ENCODE results near the gene WDR87. TPM values are rescaled to one million over a fixed set of nuclear protein-coding genes. Genes with fewer than 3 reads are reported as not detected.

WDR87 gene
- total and polyA plus RNA-seq, 4 donors: 0.14 to 0.29 TPM; not detected in 2

- no peak overlapping the region for H3K27ac ChIP-seq (ENCODE audit: low read depth, low read length)
Observed at GRCh38 chr19:37920591-37921450, 14.4 kb upstream of the WDR87 start.

GRCh38 chr19:37914908-37915307, 8.5 kb upstream of the WDR87 start:
- H3K4me1 ChIP-seq (ENCODE audit: control insufficient read depth, insufficient read depth, low read length): no peaks in the 10 kb centered on the region
- no peaks in the 10 kb centered on the region for H3K27me3 ChIP-seq (ENCODE audit: control insufficient read depth, insufficient read depth, low read length)
- H3K36me3 ChIP-seq (ENCODE audit: control insufficient read depth, insufficient read depth, low read length): peaks cover 5% of the 10 kb centered on the region
- H3K9me3 ChIP-seq (ENCODE audit: control insufficient read depth, insufficient read depth, low read length): no peaks in the 10 kb centered on the region
- 68% methylated on average over 2 of the region's 2 CpGs for WGBS (ENCODE audit: insufficient coverage)
- H3K4me3 ChIP-seq (ENCODE audit: low read depth, low read length): no peak overlapping the region
- H3K27ac ChIP-seq (ENCODE audit: low read depth, low read length): no peak overlapping the region
- no peak for DNase-seq (ENCODE audit: low read depth in 4 of 6, low spot score in 6 of 6)

More at GRCh38 chr19:37920591-37921450, 14.4 kb upstream of the WDR87 start:
- peaks cover 9% of the 10 kb centered on the region for H3K4me1 ChIP-seq (ENCODE audit: control insufficient read depth, insufficient read depth, low read length)
- H3K36me3 ChIP-seq (ENCODE audit: control insufficient read depth, insufficient read depth, low read length): peaks cover 10% of the 10 kb centered on the region
- H3K9me3 ChIP-seq (ENCODE audit: control insufficient read depth, insufficient read depth, low read length): no peaks in the 10 kb centered on the region
- H3K27me3 ChIP-seq (ENCODE audit: control insufficient read depth, insufficient read depth, low read length): no peaks in the 10 kb centered on the region
- H3K4me3 ChIP-seq (ENCODE audit: low read depth, low read length): no peak overlapping the region
- 39% methylated on average over 23 of the region's 23 CpGs for WGBS (ENCODE audit: insufficient coverage)
- peak in 2 of 6 donors; percentile 22 to 45 for DNase-seq (ENCODE audit: low read depth in 4 of 6, low spot score in 6 of 6)

GRCh38 chr19:37909661-37910199, 3.3 kb upstream of the WDR87 start:
- H3K9me3 ChIP-seq (ENCODE audit: control insufficient read depth, insufficient read depth, low read length): no peaks in the 10 kb centered on the region
- WGBS (ENCODE audit: insufficient coverage): no CpG with 5 or more reads among the region's 6 CpGs
- H3K36me3 ChIP-seq (ENCODE audit: control insufficient read depth, insufficient read depth, low read length): peaks cover 2% of the 10 kb centered on the region
- no peak for DNase-seq (ENCODE audit: low read depth in 4 of 6, low spot score in 6 of 6)
- H3K27ac ChIP-seq (ENCODE audit: low read depth, low read length): no peak overlapping the region
- no peak overlapping the region for H3K4me3 ChIP-seq (ENCODE audit: low read depth, low read length)
- no peaks in the 10 kb centered on the region for H3K27me3 ChIP-seq (ENCODE audit: control insufficient read depth, insufficient read depth, low read length)
- peaks cover 18% of the 10 kb centered on the region for H3K4me1 ChIP-seq (ENCODE audit: control insufficient read depth, insufficient read depth, low read length)

DNA sequence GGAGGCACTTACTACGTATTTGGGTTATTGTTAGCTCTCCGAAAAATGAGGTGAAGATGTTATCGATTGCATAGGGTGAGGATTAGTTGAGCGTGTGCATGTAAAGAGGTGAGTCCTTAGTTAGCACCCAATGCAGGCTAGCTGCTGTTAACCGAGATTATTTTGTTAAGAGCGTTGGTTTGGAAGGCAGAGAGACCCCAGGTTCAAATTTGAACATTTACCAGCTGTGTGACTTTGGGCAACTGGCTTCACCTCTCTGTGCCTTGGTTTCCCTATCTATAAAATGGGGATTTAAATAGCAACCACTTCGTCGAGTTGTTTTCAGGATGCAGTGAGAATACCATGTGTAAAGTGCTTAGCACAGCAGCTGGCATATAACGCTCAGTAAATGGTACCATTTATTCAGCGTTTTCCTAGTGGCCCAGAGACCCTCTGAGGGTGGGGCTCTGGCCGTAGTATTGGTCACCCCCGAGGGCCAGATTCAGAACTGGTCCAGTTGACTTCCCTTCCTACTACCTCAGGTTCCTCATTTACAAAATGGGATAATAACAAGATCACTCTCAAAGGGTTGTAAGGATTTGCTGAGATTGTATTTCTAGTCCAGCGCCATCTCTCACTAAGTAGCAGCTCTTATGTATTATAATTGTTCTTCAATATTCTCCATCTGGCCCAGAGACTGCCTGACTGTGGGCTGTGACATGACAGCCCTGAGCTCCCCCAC, 1.5 kb upstream of the WDR87 start:
- WGBS (ENCODE audit: insufficient coverage): 15% methylated on average over 8 of the region's 13 CpGs
- Histone ChIP-seq H3K4me3 (ENCODE audit: low read depth, low read length) (peak overlapping the region; percentile 71), H3K27ac (ENCODE audit: low read depth, low read length) (no peak overlapping the region), H3K4me1 (ENCODE audit: control insufficient read depth, insufficient read depth, low read length) (peaks cover 18% of the 10 kb centered on the region), H3K9me3 (ENCODE audit: control insufficient read depth, insufficient read depth, low read length) (no peaks in the 10 kb centered on the region), H3K36me3 (ENCODE audit: control insufficient read depth, insufficient read depth, low read length) (no peaks in the 10 kb centered on the region), H3K27me3 (ENCODE audit: control insufficient read depth, insufficient read depth, low read length) (no peaks in the 10 kb centered on the region)
- peak in 1 of 6 donors; percentile 10 for DNase-seq (ENCODE audit: low read depth in 4 of 6, low spot score in 6 of 6)

- no peaks in the 10 kb centered on the region for H3K9me3 ChIP-seq (ENCODE audit: control insufficient read depth, insufficient read depth, low read length)
- H3K36me3 ChIP-seq (ENCODE audit: control insufficient read depth, insufficient read depth, low read length): no peaks in the 10 kb centered on the region
- peak within 1 kb of the TSS; percentile 88 for H3K27ac ChIP-seq (ENCODE audit: low read depth, low read length)
- DNase-seq (ENCODE audit: low read depth in 4 of 6, low spot score in 6 of 6): peak; percentile 90 to 99 (median 93)
- WGBS (ENCODE audit: insufficient coverage): under 1% methylated on average over 88 of the region's 95 CpGs
- peak within 1 kb of the TSS; percentile 71 for H3K4me3 ChIP-seq (ENCODE audit: low read depth, low read length)
- peaks cover 18% of the 10 kb centered on the region for H3K4me1 ChIP-seq (ENCODE audit: control insufficient read depth, insufficient read depth, low read length)
- H3K27me3 ChIP-seq (ENCODE audit: control insufficient read depth, insufficient read depth, low read length): no peaks in the 10 kb centered on the region
Observed at GRCh38 chr19:37906869-37907734, 708 bp upstream of the WDR87 start, which contains the start of gene SIPA1L3. TSS of gene SIPA1L3 (plus strand) at chr19:37907208. CDS start at chr19:38081566, 174,358 bp downstream.

- Histone ChIP-seq H3K9me3 (ENCODE audit: control insufficient read depth, insufficient read depth, low read length) (no peaks in the 10 kb centered on the region), H3K27me3 (ENCODE audit: control insufficient read depth, insufficient read depth, low read length) (no peaks in the 10 kb centered on the region), H3K4me1 (ENCODE audit: control insufficient read depth, insufficient read depth, low read length) (peaks cover 8% of the 10 kb centered on the region), H3K4me3 (ENCODE audit: low read depth, low read length) (no peak overlapping the region), H3K27ac (ENCODE audit: low read depth, low read length) (no peak overlapping the region), H3K36me3 (ENCODE audit: control insufficient read depth, insufficient read depth, low read length) (no peaks in the 10 kb centered on the region)
- DNase-seq (ENCODE audit: low read depth in 4 of 6, low spot score in 6 of 6): no peak
- WGBS (ENCODE audit: insufficient coverage): 95% methylated on average over 1 of the region's 2 CpGs
Observed at GRCh38 chr19:37903096-37903495, 3.3 kb downstream of the WDR87 start.

DNA sequence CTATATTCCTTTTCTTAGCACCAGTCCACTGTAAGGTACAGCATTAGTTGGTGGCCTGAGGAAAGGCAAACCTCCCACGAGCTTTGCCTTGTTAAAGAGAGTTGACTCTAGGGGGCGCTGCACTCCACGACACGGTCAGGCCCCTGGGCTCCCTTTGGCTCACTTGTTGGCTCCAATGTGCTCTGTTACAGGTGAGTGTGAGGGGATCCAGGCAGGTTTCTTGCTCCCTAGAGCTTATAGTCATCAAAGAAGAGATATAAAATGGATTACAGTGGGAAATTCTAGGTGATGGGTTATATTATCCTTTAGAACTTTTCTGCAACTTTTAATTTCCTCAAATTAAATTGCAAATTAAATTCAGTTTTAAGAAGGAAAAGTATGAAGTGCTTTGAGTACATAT, 3.7 kb downstream of the WDR87 start:
- 0% methylated on average over 3 of the region's 4 CpGs for WGBS (ENCODE audit: insufficient coverage)
- Histone ChIP-seq H3K4me3 (ENCODE audit: low read depth, low read length) (no peak overlapping the region), H3K9me3 (ENCODE audit: control insufficient read depth, insufficient read depth, low read length) (no peaks in the 10 kb centered on the region), H3K4me1 (ENCODE audit: control insufficient read depth, insufficient read depth, low read length) (peaks cover 6% of the 10 kb centered on the region), H3K36me3 (ENCODE audit: control insufficient read depth, insufficient read depth, low read length) (no peaks in the 10 kb centered on the region), H3K27me3 (ENCODE audit: control insufficient read depth, insufficient read depth, low read length) (no peaks in the 10 kb centered on the region), H3K27ac (ENCODE audit: low read depth, low read length) (no peak overlapping the region)
- DNase-seq (ENCODE audit: low read depth in 4 of 6, low spot score in 6 of 6): peak; percentile 33 to 94 (median 72)

GRCh38 chr19:37899966-37900365, 6.4 kb downstream of the WDR87 start:
- no peaks in the 10 kb centered on the region for H3K9me3 ChIP-seq (ENCODE audit: control insufficient read depth, insufficient read depth, low read length)
- H3K4me3 ChIP-seq (ENCODE audit: low read depth, low read length): no peak overlapping the region
- no peaks in the 10 kb centered on the region for H3K27me3 ChIP-seq (ENCODE audit: control insufficient read depth, insufficient read depth, low read length)
- WGBS (ENCODE audit: insufficient coverage): 100% methylated on average over 1 of the region's 2 CpGs
- H3K4me1 ChIP-seq (ENCODE audit: control insufficient read depth, insufficient read depth, low read length): no peaks in the 10 kb centered on the region
- no peak overlapping the region for H3K27ac ChIP-seq (ENCODE audit: low read depth, low read length)
- no peaks in the 10 kb centered on the region for H3K36me3 ChIP-seq (ENCODE audit: control insufficient read depth, insufficient read depth, low read length)
- no peak for DNase-seq (ENCODE audit: low read depth in 4 of 6, low spot score in 6 of 6)

DNA sequence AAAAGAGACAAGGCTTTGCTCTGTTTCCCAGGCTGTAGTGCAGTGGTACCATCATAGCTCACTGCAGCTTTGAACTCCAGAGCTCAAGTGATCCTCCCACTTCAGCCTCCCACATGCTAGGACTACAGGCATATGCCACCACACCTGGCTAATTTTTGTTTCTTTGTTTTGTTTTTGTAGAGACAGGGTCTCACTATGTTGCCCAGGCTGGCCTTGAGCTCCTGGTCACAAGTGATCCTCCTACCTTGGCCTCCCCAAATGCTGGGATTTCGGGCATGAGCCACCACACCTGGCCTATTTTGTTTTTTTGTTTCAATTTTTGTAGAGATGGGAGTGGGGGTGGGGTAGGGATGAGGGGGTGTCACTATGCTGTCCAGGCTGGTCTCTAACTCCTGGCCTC, 6.9 kb downstream of the WDR87 start:
- WGBS (ENCODE audit: insufficient coverage): 100% methylated on average over 1 of the region's 1 CpG
- no peaks in the 10 kb centered on the region for H3K9me3 ChIP-seq (ENCODE audit: control insufficient read depth, insufficient read depth, low read length)

More for the DNA sequence above, 6.9 kb downstream of the WDR87 start:
- Histone ChIP-seq H3K4me3 (ENCODE audit: low read depth, low read length) (no peak overlapping the region), H3K4me1 (ENCODE audit: control insufficient read depth, insufficient read depth, low read length) (no peaks in the 10 kb centered on the region), H3K36me3 (ENCODE audit: control insufficient read depth, insufficient read depth, low read length) (no peaks in the 10 kb centered on the region), H3K27ac (ENCODE audit: low read depth, low read length) (no peak overlapping the region), H3K27me3 (ENCODE audit: control insufficient read depth, insufficient read depth, low read length) (no peaks in the 10 kb centered on the region)
- DNase-seq (ENCODE audit: low read depth in 4 of 6, low spot score in 6 of 6): no peak
